ENCODE results near the gene GAS6. TPM values are rescaled to one million over a fixed set of nuclear protein-coding genes. Genes with fewer than 3 reads are reported as not detected.

GAS6 gene
- total RNA-seq, 4 donors from 2014 or later = 152 to 284 (median 169) TPM

GRCh38 chr13:113879017-113879416 lies 15.1 kb upstream of the GAS6 start:
- Histone ChIP-seq H3K27ac (no peak overlapping the region), H3K27me3 (peaks cover 13% of the 10 kb centered on the region), H3K9me3 (no peaks in the 10 kb centered on the region), H3K4me1 (peaks cover 0 to 6% (median 1%) of the 10 kb centered on the region in 4 donors), H3K4me3 (no peak overlapping the region), H3K36me3 (no peaks in the 10 kb centered on the region)
- TF ChIP-seq POLR2A (IDR thresholded peaks at IDR 0.05) (no peak), EP300 (IDR thresholded peaks at IDR 0.05; ENCODE audit: low read depth) (no peak), CTCF (IDR thresholded peaks at IDR 0.05) (no peak), POLR2AphosphoS5 (IDR thresholded peaks at IDR 0.05) (no peak)
- intact Hi-C loops (cut with DNase I; ENCODE audit: low total_unique reads) = no loop called here
- no peak for DNase-seq
- 79 to 80% methylated on average over 1 to 7 of the region's 7 CpGs for WGBS, 2 donors (ENCODE audit: low coverage in 1 of 2)
- in situ Hi-C loops (cut with MboI; ENCODE audit: low pct_ligation_motif_present in 1 of 4, low pct_unique_long_range_greater_than_20kb in 1 of 4, low sequenced_read_pairs in 3 of 4) = no loop called here

GRCh38 chr13:113877149-113877990 lies 13.5 kb upstream of the GAS6 start:
- H3K27me3 ChIP-seq = peaks cover 21% of the 10 kb centered on the region
- no peaks in the 10 kb centered on the region for H3K9me3 ChIP-seq
- intact Hi-C loops (cut with DNase I; ENCODE audit: low total_unique reads) (no loop called here), in situ Hi-C loops (cut with MboI; ENCODE audit: low pct_ligation_motif_present in 1 of 4, low pct_unique_long_range_greater_than_20kb in 1 of 4, low sequenced_read_pairs in 3 of 4) (no loop called here)
- 85% methylated on average over 21 of the region's 21 CpGs; no CpG with 5 or more reads in 1 of the 2 donors for WGBS, 2 donors (ENCODE audit: low coverage in 1 of 2)
- no peak for DNase-seq
- no peaks in the 10 kb centered on the region for H3K36me3 ChIP-seq
- no peak overlapping the region for H3K4me3 ChIP-seq
- H3K4me1 ChIP-seq = peaks cover 0 to 6% (median 1%) of the 10 kb centered on the region in 4 donors
- no peak for TF ChIP-seq EP300 (IDR thresholded peaks at IDR 0.05; ENCODE audit: low read depth)
- TF ChIP-seq POLR2A (IDR thresholded peaks at IDR 0.05) = no peak
- no peak for TF ChIP-seq POLR2AphosphoS5 (IDR thresholded peaks at IDR 0.05)
- TF ChIP-seq CTCF (IDR thresholded peaks at IDR 0.05) = no peak
- no peak overlapping the region for H3K27ac ChIP-seq

- TF ChIP-seq POLR2A (IDR thresholded peaks at IDR 0.05) (no peak), CTCF (IDR thresholded peaks at IDR 0.05) (no peak), EP300 (IDR thresholded peaks at IDR 0.05; ENCODE audit: low read depth) (no peak), POLR2AphosphoS5 (IDR thresholded peaks at IDR 0.05) (no peak)
- in situ Hi-C loops (cut with MboI; ENCODE audit: low pct_ligation_motif_present in 1 of 4, low pct_unique_long_range_greater_than_20kb in 1 of 4, low sequenced_read_pairs in 3 of 4) = no loop called here
Measured at GRCh38 chr13:113876346-113877148, 12.7 kb upstream of the GAS6 start.

GRCh38 chr13:113875837-113876281 lies 12.0 kb upstream of the GAS6 start:
- 70 to 73% methylated on average over 6 to 11 of the region's 11 CpGs for whole genome bisulfite sequencing, 2 donors (ENCODE audit: low coverage in 1 of 2)
- intact Hi-C loops (cut with DNase I; ENCODE audit: low total_unique reads) (no loop called here), in situ Hi-C loops (cut with MboI; ENCODE audit: low pct_ligation_motif_present in 1 of 4, low pct_unique_long_range_greater_than_20kb in 1 of 4, low sequenced_read_pairs in 3 of 4) (no loop called here)
- TF ChIP-seq POLR2AphosphoS5 (IDR thresholded peaks at IDR 0.05) (no peak), EP300 (IDR thresholded peaks at IDR 0.05; ENCODE audit: low read depth) (no peak), CTCF (IDR thresholded peaks at IDR 0.05) (no peak), POLR2A (IDR thresholded peaks at IDR 0.05) (no peak)
- Histone ChIP-seq H3K36me3 (no peaks in the 10 kb centered on the region), H3K27ac (no peak overlapping the region), H3K9me3 (no peaks in the 10 kb centered on the region), H3K4me1 (no peaks in the 10 kb centered on the region), H3K4me3 (no peak overlapping the region), H3K27me3 (peaks cover 26% of the 10 kb centered on the region)
- DNase-seq = no peak

More at GRCh38 chr13:113876346-113877148, 12.7 kb upstream of the GAS6 start:
- Histone ChIP-seq H3K4me3 (no peak overlapping the region), H3K4me1 (peaks cover 0 to 1% (median under 1%) of the 10 kb centered on the region in 4 donors), H3K9me3 (no peaks in the 10 kb centered on the region), H3K36me3 (no peaks in the 10 kb centered on the region), H3K27ac (no peak overlapping the region), H3K27me3 (peaks cover 21% of the 10 kb centered on the region)
- no peak for DNase-seq
- WGBS, 2 donors (ENCODE audit: low coverage in 1 of 2) = 74% methylated on average over 13 of the region's 18 CpGs; no CpG with 5 or more reads in 1 of the 2 donors
- intact Hi-C loops (cut with DNase I; ENCODE audit: low total_unique reads) = no loop called here

All from transverse colon (tissue), 4 donors.